Thyroid gland (tissue), 4 donors: ENCODE data around the gene RRAGA.

Experiments
- POLR2A ChIP-seq, 2 donors: fragments of 450-650 bp; IDR thresholded peaks; one replicate each; pipeline ENCODE4 v1.6.1; 2017; ENCODE audit warnings: antibody characterized with exemption in 2 of 2, mild to moderate bottlenecking in 2 of 2, moderate library complexity in 1 of 2
- TF ChIP-seq, protein P1 (sequence below), 6 experiments: fragments of 200-600 bp in 3 of 6; fragments of 450-650 bp in 3 of 6; sonication (generic) in 3 of 6; IDR thresholded peaks; one replicate each; pipeline ENCODE4 v1.5.1; 2016 to 2019; ENCODE audit warnings: antibody characterized with exemption in 6 of 6, mild to moderate bottlenecking in 2 of 6, inconsistent platforms in 1 of 6, moderate library complexity in 1 of 6

GRCh38 chr9:19087106-19088000 lies 38.1 kb downstream of the RRAGA start:
- TF ChIP-seq, protein P1, sequence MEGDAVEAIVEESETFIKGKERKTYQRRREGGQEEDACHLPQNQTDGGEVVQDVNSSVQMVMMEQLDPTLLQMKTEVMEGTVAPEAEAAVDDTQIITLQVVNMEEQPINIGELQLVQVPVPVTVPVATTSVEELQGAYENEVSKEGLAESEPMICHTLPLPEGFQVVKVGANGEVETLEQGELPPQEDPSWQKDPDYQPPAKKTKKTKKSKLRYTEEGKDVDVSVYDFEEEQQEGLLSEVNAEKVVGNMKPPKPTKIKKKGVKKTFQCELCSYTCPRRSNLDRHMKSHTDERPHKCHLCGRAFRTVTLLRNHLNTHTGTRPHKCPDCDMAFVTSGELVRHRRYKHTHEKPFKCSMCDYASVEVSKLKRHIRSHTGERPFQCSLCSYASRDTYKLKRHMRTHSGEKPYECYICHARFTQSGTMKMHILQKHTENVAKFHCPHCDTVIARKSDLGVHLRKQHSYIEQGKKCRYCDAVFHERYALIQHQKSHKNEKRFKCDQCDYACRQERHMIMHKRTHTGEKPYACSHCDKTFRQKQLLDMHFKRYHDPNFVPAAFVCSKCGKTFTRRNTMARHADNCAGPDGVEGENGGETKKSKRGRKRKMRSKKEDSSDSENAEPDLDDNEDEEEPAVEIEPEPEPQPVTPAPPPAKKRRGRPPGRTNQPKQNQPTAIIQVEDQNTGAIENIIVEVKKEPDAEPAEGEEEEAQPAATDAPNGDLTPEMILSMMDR (IDR thresholded peaks at IDR 0.05), result no peak
- TF ChIP-seq POLR2A (IDR thresholded peaks at IDR 0.05), result no peak
